HG03108 (cell line): ENCODE data around the gene KBTBD8.
A peak's percentile ranks its signal among the peaks of the same experiment; 100 is the strongest.

Source experiments
- ATAC-seq: cut with Tn5 transposase; IDR thresholded peaks from one replicate; pipeline ENCODE4 v1.9.1; 2021; ENCODE audit warnings: moderate library complexity; ENCODE audit not compliant: unreplicated experiment

Gene KBTBD8

GRCh38 chr3:67031986-67032385 is 33.9 kb downstream of the KBTBD8 start:
- no peak for ATAC-seq

GRCh38 chr3:67033079-67033478 is 35.0 kb downstream of the KBTBD8 start:
- no peak for ATAC-seq

GRCh38 chr3:67034371-67034770 is 36.3 kb downstream of the KBTBD8 start:
- ATAC-seq = no peak

- no peak for ATAC-seq
Observed at GRCh38 chr3:67037615-67038014, 39.5 kb downstream of the KBTBD8 start.

GRCh38 chr3:67044295-67044694 is 46.2 kb downstream of the KBTBD8 start:
- ATAC-seq = no peak

- ATAC-seq = no peak
Observed at GRCh38 chr3:67044955-67045354, 46.8 kb downstream of the KBTBD8 start.

GRCh38 chr3:67045711-67046465 is 47.8 kb downstream of the KBTBD8 start:
- no peak for ATAC-seq

GRCh38 chr3:67047051-67047450 is 48.9 kb downstream of the KBTBD8 start:
- ATAC-seq = no peak

GRCh38 chr3:67048067-67048714 is 50.1 kb downstream of the KBTBD8 start:
- ATAC-seq = peak; percentile 91

GRCh38 chr3:67048715-67049074 is 50.6 kb downstream of the KBTBD8 start:
- ATAC-seq = peak; percentile 41

GRCh38 chr3:67059443-67059842 is 61.3 kb downstream of the KBTBD8 start:
- ATAC-seq = no peak
